Activated naive CD4-positive, alpha-beta T cell treated with anti-CD3 and anti-CD28 coated beads, Interleukin-2, amount 10 ng/mL, durations not matched to agents 7 days and 5 days (primary cell): Measurements from ENCODE around the gene NUDT13.
"Not testable (repeated sequence)": the region's sequence is repeated elsewhere in the genome, so short reads cannot be mapped to it uniquely, and the experiment has no call there.

Experiments used
- CTCF ChIA-PET: fragments of 350-600 bp; sonication (Branson Sonifier 250); formaldehyde crosslinking; loops from one replicate; lab custom pipeline; 2021; ENCODE audit warnings: antibody characterized with exemption; lab: Charles Lee
- DNase-seq: peaks from one replicate; pipeline ENCODE4 v3.0.0-alpha.2; 2020
- H3K27ac Mint-ChIP-seq: one replicate; pipeline ENCODE4 v1.8.0; 2021; ENCODE audit warnings: mild to moderate bottlenecking, moderate library complexity, mixed read lengths
- H3K27me3 Mint-ChIP-seq: one replicate; pipeline ENCODE4 v1.8.0; 2021; ENCODE audit warnings: mild to moderate bottlenecking, mixed read lengths
- H3K36me3 Mint-ChIP-seq: one replicate; pipeline ENCODE4 v1.8.0; 2021; ENCODE audit warnings: mixed read lengths
- H3K4me1 Mint-ChIP-seq: one replicate; pipeline ENCODE4 v1.8.0; 2021; ENCODE audit warnings: mixed read lengths
- H3K4me3 Mint-ChIP-seq: one replicate; pipeline ENCODE4 v1.8.0; 2021; ENCODE audit warnings: mild to moderate bottlenecking, moderate library complexity, mixed read lengths
- H3K9me3 Mint-ChIP-seq: one replicate; pipeline ENCODE4 v1.8.0; 2021; ENCODE audit warnings: mixed read lengths

Gene NUDT13

GRCh38 chr10:73117976-73118743 lies 7.9 kb downstream of the NUDT13 start:
- H3K4me3 Mint-ChIP-seq: no peak overlapping the region
- H3K9me3 Mint-ChIP-seq: no peaks in the 10 kb centered on the region
- H3K27me3 Mint-ChIP-seq: no peaks in the 10 kb centered on the region
- H3K4me1 Mint-ChIP-seq: no peaks in the 10 kb centered on the region
- peaks cover 7% of the 10 kb centered on the region for H3K36me3 Mint-ChIP-seq
- DNase-seq: no peak
- H3K27ac Mint-ChIP-seq: peak overlapping the region; percentile 24
- CTCF ChIA-PET: no interaction called here

GRCh38 chr10:73119457-73119856 lies 9.2 kb downstream of the NUDT13 start:
- no peaks in the 10 kb centered on the region for H3K9me3 Mint-ChIP-seq
- no peak overlapping the region for H3K27ac Mint-ChIP-seq
- no peaks in the 10 kb centered on the region for H3K4me1 Mint-ChIP-seq
- CTCF ChIA-PET: interaction anchor here (0.7 kb wide), 1 partner anchor 26 kb away, joined by 3 read pairs; no protein-coding TSS in a partner anchor
- peaks cover 11% of the 10 kb centered on the region for H3K36me3 Mint-ChIP-seq
- H3K27me3 Mint-ChIP-seq: no peaks in the 10 kb centered on the region
- DNase-seq: no peak
- no peak overlapping the region for H3K4me3 Mint-ChIP-seq

GRCh38 chr10:73119952-73120351 lies 9.7 kb downstream of the NUDT13 start:
- no peaks in the 10 kb centered on the region for H3K4me1 Mint-ChIP-seq
- H3K4me3 Mint-ChIP-seq: no peak overlapping the region
- peaks cover 13% of the 10 kb centered on the region for H3K36me3 Mint-ChIP-seq
- DNase-seq: no peak
- no peak overlapping the region for H3K27ac Mint-ChIP-seq
- no peaks in the 10 kb centered on the region for H3K9me3 Mint-ChIP-seq
- H3K27me3 Mint-ChIP-seq: no peaks in the 10 kb centered on the region
- CTCF ChIA-PET: no interaction called here

DNA sequence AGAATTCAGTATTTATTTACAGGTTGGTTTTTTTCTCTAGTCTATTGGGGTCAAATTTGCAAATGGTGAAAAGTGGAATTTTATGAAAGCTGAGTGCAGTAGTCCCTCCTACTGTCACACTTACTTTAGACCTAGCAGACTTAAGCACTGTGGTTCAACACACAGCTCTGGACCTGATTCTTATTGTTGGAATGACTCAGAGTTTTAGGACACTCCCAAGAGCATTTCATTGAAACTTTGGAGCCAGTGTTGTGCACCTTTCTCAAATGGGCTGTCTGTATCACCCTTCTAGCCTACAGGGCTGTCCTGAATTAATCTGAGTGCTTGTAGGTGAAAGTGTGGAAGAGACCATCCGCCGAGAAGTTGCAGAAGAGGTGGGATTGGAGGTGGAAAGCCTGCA lies 16.1 kb downstream of the NUDT13 start:
- CTCF ChIA-PET: no interaction called here
- Mint-ChIP-seq H3K9me3 (no peaks in the 10 kb centered on the region), H3K36me3 (peaks cover 27% of the 10 kb centered on the region), H3K27ac (no peak overlapping the region), H3K4me1 (no peaks in the 10 kb centered on the region), H3K4me3 (no peak overlapping the region), H3K27me3 (no peaks in the 10 kb centered on the region)
- DNase-seq: no peak

GRCh38 chr10:73131301-73131700 lies 21.0 kb downstream of the NUDT13 start:
- no peak for DNase-seq
- no peak overlapping the region for H3K27ac Mint-ChIP-seq
- no peaks in the 10 kb centered on the region for H3K4me1 Mint-ChIP-seq
- no peaks in the 10 kb centered on the region for H3K9me3 Mint-ChIP-seq
- CTCF ChIA-PET: interaction anchor here (0.7 kb wide), 1 partner anchor 70 kb away, joined by 3 read pairs; no protein-coding TSS in a partner anchor
- no peak overlapping the region for H3K4me3 Mint-ChIP-seq
- peaks cover 40% of the 10 kb centered on the region for H3K36me3 Mint-ChIP-seq
- no peaks in the 10 kb centered on the region for H3K27me3 Mint-ChIP-seq

DNA sequence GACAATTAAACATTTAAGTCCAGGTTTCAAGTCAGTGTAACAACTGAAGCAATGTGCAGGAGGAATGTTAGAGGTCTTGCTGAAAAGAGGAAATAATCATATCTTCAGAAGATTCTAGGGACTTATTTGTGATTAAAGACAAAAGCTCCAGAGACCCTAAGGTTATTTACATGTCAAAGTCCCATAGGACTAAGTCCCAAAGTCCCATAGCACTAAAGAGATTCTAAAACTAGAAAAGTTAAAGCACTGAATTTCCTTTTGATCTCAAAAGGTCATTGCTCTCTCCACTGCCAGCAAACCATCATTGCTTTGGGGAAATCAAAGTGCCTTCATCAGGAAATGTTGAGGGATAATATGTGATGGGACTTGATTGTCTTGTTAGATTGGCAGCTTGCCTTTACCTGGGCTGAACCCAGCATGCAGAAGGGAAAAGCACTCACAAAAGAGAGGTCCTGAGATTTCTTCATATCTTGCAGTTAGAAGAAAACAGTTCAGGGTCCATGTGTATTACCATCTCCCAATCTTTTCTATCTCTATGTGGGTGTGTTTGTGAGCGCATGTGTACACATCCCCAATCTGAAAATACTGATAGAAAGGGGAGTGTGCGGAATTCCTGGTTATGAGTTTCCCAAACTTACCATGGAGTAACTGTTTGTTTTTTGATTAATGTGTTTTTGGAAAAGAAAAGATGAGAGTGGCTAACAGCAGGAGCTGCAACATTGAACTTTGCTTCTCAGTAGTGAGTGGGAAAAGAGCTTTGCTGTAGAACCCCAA lies 21.8 kb downstream of the NUDT13 start:
- Mint-ChIP-seq H3K4me1 (no peaks in the 10 kb centered on the region), H3K27me3 (no peaks in the 10 kb centered on the region), H3K4me3 (no peak overlapping the region), H3K36me3 (peaks cover 40% of the 10 kb centered on the region), H3K27ac (no peak overlapping the region), H3K9me3 (no peaks in the 10 kb centered on the region)
- CTCF ChIA-PET: interaction anchor here (1.0 kb wide), 1 partner anchor 35 kb away, joined by 3 read pairs; the partner anchor contains the start of gene P4HA1
- no peak for DNase-seq

- H3K4me3 Mint-ChIP-seq: no peak overlapping the region
- no peaks in the 10 kb centered on the region for H3K4me1 Mint-ChIP-seq
- no peak for DNase-seq
- no peaks in the 10 kb centered on the region for H3K9me3 Mint-ChIP-seq
- H3K27me3 Mint-ChIP-seq: no peaks in the 10 kb centered on the region
- peaks cover 45% of the 10 kb centered on the region for H3K36me3 Mint-ChIP-seq
- H3K27ac Mint-ChIP-seq: no peak overlapping the region
- CTCF ChIA-PET: interaction anchor here (1.1 kb wide), 1 partner anchor 39 kb away, joined by 3 read pairs; no protein-coding TSS in a partner anchor
Measured at GRCh38 chr10:73134727-73135126, 24.5 kb downstream of the NUDT13 start.

GRCh38 chr10:73136627-73137026 lies 26.4 kb downstream of the NUDT13 start:
- no peak overlapping the region for H3K27ac Mint-ChIP-seq
- no peaks in the 10 kb centered on the region for H3K4me1 Mint-ChIP-seq
- H3K9me3 Mint-ChIP-seq: no peaks in the 10 kb centered on the region
- H3K36me3 Mint-ChIP-seq: peaks cover 44% of the 10 kb centered on the region
- CTCF ChIA-PET: interaction anchor here (0.8 kb wide), 1 partner anchor 40 kb away, joined by 3 read pairs; the partner anchor contains the start of gene P4HA1
- no peak overlapping the region for H3K4me3 Mint-ChIP-seq
- no peaks in the 10 kb centered on the region for H3K27me3 Mint-ChIP-seq
- no peak for DNase-seq

DNA sequence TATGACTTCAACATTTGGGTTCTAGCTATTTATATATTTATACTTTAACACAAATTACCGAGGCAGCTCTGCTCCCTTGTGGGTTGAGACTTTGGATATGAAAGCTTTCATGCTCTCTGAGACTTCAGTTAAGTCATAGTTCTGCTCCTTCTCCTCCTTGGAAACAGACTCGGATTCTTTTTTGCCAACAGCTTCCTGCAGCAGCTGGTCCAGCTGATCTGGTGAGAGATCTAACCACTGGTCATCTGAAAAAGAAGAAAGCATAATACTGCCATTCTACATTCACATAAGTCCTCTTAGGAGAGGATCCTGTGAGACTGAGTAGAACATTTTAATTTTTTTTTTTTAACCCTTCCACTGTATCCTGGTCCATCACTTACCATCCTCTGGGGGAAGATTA lies 29.0 kb downstream of the NUDT13 start:
- no peaks in the 10 kb centered on the region for H3K9me3 Mint-ChIP-seq
- no peak overlapping the region for H3K4me3 Mint-ChIP-seq
- CTCF ChIA-PET: interaction anchor here (1.0 kb wide), 1 partner anchor 20 kb away, joined by 4 read pairs; no protein-coding TSS in a partner anchor
- no peak overlapping the region for H3K27ac Mint-ChIP-seq
- H3K36me3 Mint-ChIP-seq: peaks cover 40% of the 10 kb centered on the region
- DNase-seq: no peak
- no peaks in the 10 kb centered on the region for H3K4me1 Mint-ChIP-seq
- no peaks in the 10 kb centered on the region for H3K27me3 Mint-ChIP-seq

- Mint-ChIP-seq H3K4me1 (no peaks in the 10 kb centered on the region), H3K27ac (no peak overlapping the region), H3K27me3 (no peaks in the 10 kb centered on the region), H3K9me3 (no peaks in the 10 kb centered on the region), H3K4me3 (no peak overlapping the region), H3K36me3 (peaks cover 37% of the 10 kb centered on the region)
- CTCF ChIA-PET: no interaction called here
- DNase-seq: no peak
Measured at GRCh38 chr10:73141603-73142002, 31.3 kb downstream of the NUDT13 start.

- CTCF ChIA-PET: interaction anchor here (0.8 kb wide), 1 partner anchor 9 kb away, joined by 4 read pairs; no protein-coding TSS in a partner anchor
- not testable (repeated sequence) for H3K9me3 Mint-ChIP-seq, H3K4me1 Mint-ChIP-seq, H3K4me3 Mint-ChIP-seq, H3K27me3 Mint-ChIP-seq, DNase-seq, H3K27ac Mint-ChIP-seq
- peaks cover 51% of the 10 kb centered on the region for H3K36me3 Mint-ChIP-seq
Measured at GRCh38 chr10:73150633-73151413, 40.6 kb downstream of the NUDT13 start.

- DNase-seq: no peak
- H3K36me3 Mint-ChIP-seq: peaks cover 56% of the 10 kb centered on the region
Measured at GRCh38 chr10:73152009-73152408, 41.8 kb downstream of the NUDT13 start.

GRCh38 chr10:73156054-73156453 lies 45.8 kb downstream of the NUDT13 start:
- CTCF ChIA-PET: no interaction called here
- H3K4me3 Mint-ChIP-seq: no peak overlapping the region
- peaks cover 44% of the 10 kb centered on the region for H3K36me3 Mint-ChIP-seq
- H3K9me3 Mint-ChIP-seq: no peaks in the 10 kb centered on the region
- peaks cover 11% of the 10 kb centered on the region for H3K4me1 Mint-ChIP-seq
- no peaks in the 10 kb centered on the region for H3K27me3 Mint-ChIP-seq
- no peak overlapping the region for H3K27ac Mint-ChIP-seq
- DNase-seq: no peak

More at GRCh38 chr10:73152009-73152408, 41.8 kb downstream of the NUDT13 start:
- Mint-ChIP-seq H3K4me1 (no peaks in the 10 kb centered on the region), H3K27me3 (no peaks in the 10 kb centered on the region), H3K27ac (no peak overlapping the region), H3K9me3 (no peaks in the 10 kb centered on the region), H3K4me3 (no peak overlapping the region)
- CTCF ChIA-PET: interaction anchor here (0.8 kb wide), 1 partner anchor 8 kb away, joined by 4 read pairs; no protein-coding TSS in a partner anchor
